Breast epithelium (tissue), 3 donors: ENCODE results near the gene IFNGR2.

Experiments
- POLR2A ChIP-seq: fragments of 450-650 bp; IDR thresholded peaks from one replicate; pipeline ENCODE4 v1.6.1; 2016; ENCODE audit warnings: antibody characterized with exemption, mild to moderate bottlenecking, moderate library complexity
- POLR2AphosphoS5 ChIP-seq, 3 donors: sonication (generic); formaldehyde crosslinking; IDR thresholded peaks; one replicate each; pipeline ENCODE4 v1.6.1; 2017; ENCODE audit warnings: antibody characterized with exemption in 3 of 3
- TF ChIP-seq, protein P1 (sequence below), 3 donors: fragments of 450-650 bp; IDR thresholded peaks; one replicate each; pipeline ENCODE4 v1.5.1; 2016 to 2017; ENCODE audit warnings: antibody characterized with exemption in 3 of 3, mild to moderate bottlenecking in 3 of 3, moderate library complexity in 3 of 3

- TF ChIP-seq, protein P1, sequence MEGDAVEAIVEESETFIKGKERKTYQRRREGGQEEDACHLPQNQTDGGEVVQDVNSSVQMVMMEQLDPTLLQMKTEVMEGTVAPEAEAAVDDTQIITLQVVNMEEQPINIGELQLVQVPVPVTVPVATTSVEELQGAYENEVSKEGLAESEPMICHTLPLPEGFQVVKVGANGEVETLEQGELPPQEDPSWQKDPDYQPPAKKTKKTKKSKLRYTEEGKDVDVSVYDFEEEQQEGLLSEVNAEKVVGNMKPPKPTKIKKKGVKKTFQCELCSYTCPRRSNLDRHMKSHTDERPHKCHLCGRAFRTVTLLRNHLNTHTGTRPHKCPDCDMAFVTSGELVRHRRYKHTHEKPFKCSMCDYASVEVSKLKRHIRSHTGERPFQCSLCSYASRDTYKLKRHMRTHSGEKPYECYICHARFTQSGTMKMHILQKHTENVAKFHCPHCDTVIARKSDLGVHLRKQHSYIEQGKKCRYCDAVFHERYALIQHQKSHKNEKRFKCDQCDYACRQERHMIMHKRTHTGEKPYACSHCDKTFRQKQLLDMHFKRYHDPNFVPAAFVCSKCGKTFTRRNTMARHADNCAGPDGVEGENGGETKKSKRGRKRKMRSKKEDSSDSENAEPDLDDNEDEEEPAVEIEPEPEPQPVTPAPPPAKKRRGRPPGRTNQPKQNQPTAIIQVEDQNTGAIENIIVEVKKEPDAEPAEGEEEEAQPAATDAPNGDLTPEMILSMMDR (IDR thresholded peaks at IDR 0.05): no peak
- TF ChIP-seq POLR2A: no peak
- no peak for TF ChIP-seq POLR2AphosphoS5 (IDR thresholded peaks at IDR 0.05)
These were observed 35.1 kb upstream of the IFNGR2 start for GRCh38 chr21:33368124-33368523.
